HepG2 (cell line): ENCODE results near the gene RBP2. TPM values are rescaled to one million over a fixed set of nuclear protein-coding genes. Genes with fewer than 3 reads are reported as not detected.

Experiments
- ATAC-seq: fragments of 200-7000 bp; cut with Tn5 transposase; 3 replicates; pipeline ENCODE4 v1.9.1; 2020; ENCODE audit warnings: mild to moderate bottlenecking, moderate library complexity
- BruUV-seq: library from RNA; stranded (reverse); fragments of 400-500 nt; replicated peaks from 2 replicates; lab custom pipeline; 2021; lab: Mats Ljungman, UMichigan
- CTCF ChIA-PET: fragments of 300-600 bp; formaldehyde crosslinking; extraction: SDS; loops from one replicate; lab custom pipeline; 2021; ENCODE audit warnings: low total read pairs, inconsistent platforms, low intra/inter-chr PET ratio; lab: Yijun Ruan, JAX
- POLR2A ChIA-PET: fragments of 350-600 bp; sonication (Branson Sonifier 250); formaldehyde crosslinking; loops from one replicate; lab custom pipeline; 2020; ENCODE audit warnings: antibody characterized with exemption, inconsistent platforms; lab: Yijun Ruan, JAX
- DNase-seq: peaks from one replicate; pipeline ENCODE4 v3.0.0-alpha.2; 2015; ENCODE audit warnings: low spot score
- FAIRE-seq: peaks from 3 replicates; lab custom pipeline; 2011; peaks lifted over from hg19 to GRCh38; lab: Jason Lieb, UNC
- H2AFZ ChIP-seq: one replicate; pipeline ENCODE4 v1.6.1; 2011; ENCODE audit warnings: low read length, inconsistent platforms
- H3K27ac ChIP-seq: fragments of 300-600 bp; 3 replicates; pipeline ENCODE4 v1.8.0; 2011; ENCODE audit warnings: mixed run types, mild to moderate bottlenecking, mixed read lengths, low read length, inconsistent platforms; ENCODE audit not compliant: insufficient read depth; ENCODE audit errors: extremely low read length
- H3K27me3 ChIP-seq, 2 experiments: fragments of 200-600 bp in 1 of 2; 2 replicates in 1 of 2; 3 replicates in 1 of 2; pipeline versions ENCODE4 v1.6.0 to v1.8.0; 2011; ENCODE audit warnings: low read length in 2 of 2, mild to moderate bottlenecking in 2 of 2, moderate library complexity in 2 of 2, inconsistent platforms in 1 of 2; ENCODE audit not compliant: insufficient read depth in 2 of 2, control insufficient read depth in 1 of 2
- H3K36me3 ChIP-seq, 2 experiments: fragments of 200-600 bp in 1 of 2; replicated peaks in 1 of 2; 2 replicates in 1 of 2; 3 replicates in 1 of 2; pipeline versions ENCODE4 v1.5.1 to v1.8.0; 2011; ENCODE audit warnings: low read length in 2 of 2, inconsistent platforms in 1 of 2; ENCODE audit not compliant: insufficient read depth in 2 of 2, control insufficient read depth in 1 of 2
- H3K4me1 ChIP-seq: 2 replicates; pipeline ENCODE4 v1.5.1; 2012; ENCODE audit warnings: low read length, inconsistent platforms; ENCODE audit not compliant: insufficient read depth
- H3K4me2 ChIP-seq: 2 replicates; pipeline ENCODE4 v1.6.0; 2011; ENCODE audit warnings: low read depth, low read length, inconsistent platforms
- H3K4me3 ChIP-seq, 3 experiments: fragments of 200-600 bp in 1 of 3; sonication (generic), shearing (Covaris generic) in 1 of 3; replicated peaks in 1 of 3; 2 replicates each; pipeline ENCODE4 v1.5.1; 2011 to 2016; ENCODE audit warnings: low read length in 3 of 3, inconsistent platforms in 2 of 3, low read depth in 2 of 3, mild to moderate bottlenecking in 2 of 3, control low read depth in 1 of 3, mixed read lengths in 1 of 3; ENCODE audit not compliant: insufficient read depth in 1 of 3
- H3K79me2 ChIP-seq: one replicate; pipeline ENCODE4 v1.6.1; 2011; ENCODE audit warnings: low read length, inconsistent platforms; ENCODE audit not compliant: insufficient read depth
- H3K9ac ChIP-seq: 2 replicates; pipeline ENCODE4 v1.6.0; 2011; ENCODE audit warnings: mild to moderate bottlenecking, low read depth, low read length, inconsistent platforms; ENCODE audit not compliant: insufficient read depth
- H3K9me3 ChIP-seq: 2 replicates; pipeline ENCODE4 v1.5.1; 2012; ENCODE audit warnings: mild to moderate bottlenecking, low read length
- H4K20me1 ChIP-seq: 2 replicates; pipeline ENCODE4 v1.6.0; 2011; ENCODE audit warnings: inconsistent platforms, mild to moderate bottlenecking, low read length, moderate library complexity; ENCODE audit not compliant: insufficient read depth
- CHD4 ChIP-seq: fragments of 200-600 bp; sonication (generic); IDR thresholded peaks from 2 replicates; pipeline ENCODE4 v1.7.0; 2017; ENCODE audit warnings: mild to moderate bottlenecking, low read length, borderline replicate concordance
- GABPB1 ChIP-seq: IDR thresholded peaks from 2 replicates; pipeline ENCODE4 v1.6.1; 2016; ENCODE audit warnings: mild to moderate bottlenecking, missing genetic modification reagents, moderate library complexity, missing compliant biosample characterization
- GZF1 ChIP-seq: sonication (generic); formaldehyde crosslinking; IDR thresholded peaks from 2 replicates; pipeline ENCODE4 v1.5.1; 2020; ENCODE audit warnings: mild to moderate bottlenecking, missing genetic modification reagents
- KDM6A ChIP-seq: IDR thresholded peaks from 2 replicates; pipeline ENCODE4 v1.6.1; 2016; ENCODE audit warnings: low read depth
- MED8 ChIP-seq: sonication (generic); formaldehyde crosslinking; IDR thresholded peaks from 2 replicates; pipeline ENCODE4 v1.8.1; 2023; ENCODE audit warnings: mild to moderate bottlenecking, missing genetic modification reagents; ENCODE audit not compliant: insufficient replicate concordance
- NCOR1 ChIP-seq: fragments of 200-600 bp; sonication (generic); IDR thresholded peaks from 2 replicates; pipeline ENCODE4 v1.7.0; 2017; ENCODE audit warnings: antibody characterized with exemption, low read length, borderline replicate concordance
- PHF21A ChIP-seq: sonication (generic); formaldehyde crosslinking; IDR thresholded peaks from 2 replicates; pipeline ENCODE4 v1.5.0; 2020; ENCODE audit warnings: mild to moderate bottlenecking, missing genetic modification reagents
- ZNF121 ChIP-seq: sonication (generic); formaldehyde crosslinking; IDR thresholded peaks from 2 replicates; pipeline ENCODE4 v1.5.0; 2020; ENCODE audit warnings: mild to moderate bottlenecking, missing genetic modification reagents
- ZNF282 ChIP-seq: fragments of 450-650 bp; IDR thresholded peaks from 2 replicates; pipeline ENCODE4 v1.6.1; 2018; ENCODE audit not compliant: partially characterized antibody
- WGBS: methylation state at CpG from one replicate; pipeline ENCODE4 v1.1.6; 2017; ENCODE audit warnings: low lambda C conversion rate; 5-methylcytosine and 5-hydroxymethylcytosine counted together
- in situ Hi-C: cut with HindIII; loops from 2 replicates; pipeline ENCODE4 v1.10.0; 2017; ENCODE audit warnings: low pct_unique_long_range_greater_than_20kb; ENCODE audit not compliant: extremely low pct_ligation_motif_present
- intact Hi-C: fragments of 100-400 bp; cut with micrococcal nuclease; formaldehyde crosslinking; loops from one replicate; pipeline ENCODE4 v1.10.0; 2022; ENCODE audit not compliant: unreplicated experiment
- polyA plus RNA-seq, 8 experiments: library from polyadenylated mRNA; depleted of rRNA in 3 of 8; stranded (reverse) in 7 of 8; unstranded in 1 of 8; fragments of >200 nt; fragmentation: Illumina TruSeq in 4 of 8; extraction: Trizol in 4 of 8; gene quantifications; 2 replicates each; pipeline versions ENCODE4 v1.2.1 to v1.2.3, GENCODE V29; 2011 to 2016; ENCODE audit warnings: low read depth in 4 of 8, missing spikeins in 1 of 8, mixed read lengths in 1 of 8; ENCODE audit not compliant: insufficient read depth in 1 of 8
- total RNA-seq, 5 experiments: library from RNA; depleted of rRNA; stranded (reverse); fragments of >200 nt; fragmentation: Illumina TruSeq; extraction: Trizol; gene quantifications; 2 replicates each; pipeline ENCODE4 v1.2.3, GENCODE V29; 2016; ENCODE audit warnings: low read depth in 1 of 5
- TF ChIP-seq, protein P1 (sequence below): sonication (generic); formaldehyde crosslinking; IDR thresholded peaks from 2 replicates; pipeline ENCODE4 v1.4.0; 2020; ENCODE audit warnings: missing genetic modification reagents
- TF ChIP-seq, protein P2 (sequence below): IDR thresholded peaks from 2 replicates; pipeline ENCODE4 v1.6.1; 2016; ENCODE audit warnings: missing genetic modification reagents, missing compliant biosample characterization
- TF ChIP-seq, protein P3 (sequence below): fragments of 450-650 bp; IDR thresholded peaks from 2 replicates; pipeline ENCODE4 v1.6.1; 2016
- TF ChIP-seq, protein P4 (sequence below): IDR thresholded peaks from 2 replicates; pipeline ENCODE4 v1.6.1; 2012; ENCODE audit warnings: low read depth, low read length, improper control_type of control experiment
- TF ChIP-seq, protein P5 (sequence below): sonication (generic); formaldehyde crosslinking; conservative IDR thresholded peaks from 2 replicates; pipeline ENCODE4 v1.4.0; 2020; ENCODE audit warnings: missing genetic modification reagents
- TF ChIP-seq, protein P6 (sequence below): sonication (generic); formaldehyde crosslinking; IDR thresholded peaks from 2 replicates; pipeline ENCODE4 v1.4.0; 2020; ENCODE audit warnings: low read depth, mild to moderate bottlenecking, missing genetic modification reagents

The RBP2 gene
- total and polyA plus RNA-seq, 2 of the 13 experiments (the other 11 are each of a cell fraction or from before 2014, with no cell fraction given): 0.17 to 2.5 TPM

DNA sequence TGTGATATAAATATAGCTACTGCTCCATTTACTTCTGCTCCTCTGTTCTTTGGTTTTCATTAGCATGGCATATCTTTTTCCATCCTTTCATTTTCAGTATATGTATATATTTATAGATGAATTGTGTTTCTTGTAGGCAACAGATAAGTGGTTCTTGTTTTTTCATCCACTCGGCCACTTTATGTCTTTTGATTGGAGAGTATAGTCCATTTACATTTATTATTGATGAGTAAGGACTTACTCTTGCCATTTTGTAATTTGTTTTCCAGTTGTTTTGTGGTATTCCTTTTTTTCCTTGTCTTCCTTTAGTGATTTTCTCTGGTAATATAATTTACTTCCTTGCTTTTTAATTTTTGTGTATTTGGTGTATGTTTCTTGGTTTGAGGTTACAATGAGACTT is 60.0 kb downstream of the RBP2 start:
- Histone ChIP-seq H3K9me3 (no peaks in the 10 kb centered on the region; the same call in 1 of the 2 replicates), H4K20me1 (no peaks in the 10 kb centered on the region), H3K4me1 (peaks cover 10% of the 10 kb centered on the region), H2AFZ (no peak overlapping the region), H3K27me3 (no peaks in the 10 kb centered on the region), H3K79me2 (no peaks in the 10 kb centered on the region), H3K27ac (no peak overlapping the region), H3K4me3 (no peak overlapping the region), H3K9ac (no peak overlapping the region), H3K36me3 (no peaks in the 10 kb centered on the region), H3K4me2 (no peak overlapping the region)
- BruUV-seq: no TSS peak
- CTCF ChIA-PET: no interaction called here
- POLR2A ChIA-PET: no interaction called here
- ATAC-seq: no peak
- in situ Hi-C loops: no loop called here
- 42% methylated on average over 1 of the region's 1 CpG for WGBS
- no peak for DNase-seq
- intact Hi-C loops: no loop called here
- no peak for FAIRE-seq
- TF ChIP-seq CHD4 (no peak), ZNF121 (no peak), KDM6A (no peak), GABPB1 (no peak), PHF21A (CRISPR knock-in tag) (no peak), NCOR1 (no peak), ZNF282 (no peak), GZF1 (CRISPR knock-in tag) (no peak), MED8 (CRISPR knock-in tag) (no peak)
- TF ChIP-seq, protein P1, sequence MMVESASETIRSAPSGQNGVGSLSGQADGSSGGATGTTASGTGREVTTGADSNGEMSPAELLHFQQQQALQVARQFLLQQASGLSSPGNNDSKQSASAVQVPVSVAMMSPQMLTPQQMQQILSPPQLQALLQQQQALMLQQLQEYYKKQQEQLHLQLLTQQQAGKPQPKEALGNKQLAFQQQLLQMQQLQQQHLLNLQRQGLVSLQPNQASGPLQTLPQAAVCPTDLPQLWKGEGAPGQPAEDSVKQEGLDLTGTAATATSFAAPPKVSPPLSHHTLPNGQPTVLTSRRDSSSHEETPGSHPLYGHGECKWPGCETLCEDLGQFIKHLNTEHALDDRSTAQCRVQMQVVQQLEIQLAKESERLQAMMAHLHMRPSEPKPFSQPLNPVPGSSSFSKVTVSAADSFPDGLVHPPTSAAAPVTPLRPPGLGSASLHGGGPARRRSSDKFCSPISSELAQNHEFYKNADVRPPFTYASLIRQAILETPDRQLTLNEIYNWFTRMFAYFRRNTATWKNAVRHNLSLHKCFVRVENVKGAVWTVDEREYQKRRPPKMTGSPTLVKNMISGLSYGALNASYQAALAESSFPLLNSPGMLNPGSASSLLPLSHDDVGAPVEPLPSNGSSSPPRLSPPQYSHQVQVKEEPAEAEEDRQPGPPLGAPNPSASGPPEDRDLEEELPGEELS (CRISPR knock-in tag): no peak
- TF ChIP-seq, protein P2, sequence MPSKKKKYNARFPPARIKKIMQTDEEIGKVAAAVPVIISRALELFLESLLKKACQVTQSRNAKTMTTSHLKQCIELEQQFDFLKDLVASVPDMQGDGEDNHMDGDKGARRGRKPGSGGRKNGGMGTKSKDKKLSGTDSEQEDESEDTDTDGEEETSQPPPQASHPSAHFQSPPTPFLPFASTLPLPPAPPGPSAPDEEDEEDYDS (CRISPR knock-in tag): no peak
- TF ChIP-seq, protein P3, sequence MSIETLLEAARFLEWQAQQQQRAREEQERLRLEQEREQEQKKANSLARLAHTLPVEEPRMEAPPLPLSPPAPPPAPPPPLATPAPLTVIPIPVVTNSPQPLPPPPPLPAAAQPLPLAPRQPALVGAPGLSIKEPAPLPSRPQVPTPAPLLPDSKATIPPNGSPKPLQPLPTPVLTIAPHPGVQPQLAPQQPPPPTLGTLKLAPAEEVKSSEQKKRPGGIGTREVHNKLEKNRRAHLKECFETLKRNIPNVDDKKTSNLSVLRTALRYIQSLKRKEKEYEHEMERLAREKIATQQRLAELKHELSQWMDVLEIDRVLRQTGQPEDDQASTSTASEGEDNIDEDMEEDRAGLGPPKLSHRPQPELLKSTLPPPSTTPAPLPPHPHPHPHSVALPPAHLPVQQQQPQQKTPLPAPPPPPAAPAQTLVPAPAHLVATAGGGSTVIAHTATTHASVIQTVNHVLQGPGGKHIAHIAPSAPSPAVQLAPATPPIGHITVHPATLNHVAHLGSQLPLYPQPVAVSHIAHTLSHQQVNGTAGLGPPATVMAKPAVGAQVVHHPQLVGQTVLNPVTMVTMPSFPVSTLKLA: no peak
- TF ChIP-seq, protein P4, sequence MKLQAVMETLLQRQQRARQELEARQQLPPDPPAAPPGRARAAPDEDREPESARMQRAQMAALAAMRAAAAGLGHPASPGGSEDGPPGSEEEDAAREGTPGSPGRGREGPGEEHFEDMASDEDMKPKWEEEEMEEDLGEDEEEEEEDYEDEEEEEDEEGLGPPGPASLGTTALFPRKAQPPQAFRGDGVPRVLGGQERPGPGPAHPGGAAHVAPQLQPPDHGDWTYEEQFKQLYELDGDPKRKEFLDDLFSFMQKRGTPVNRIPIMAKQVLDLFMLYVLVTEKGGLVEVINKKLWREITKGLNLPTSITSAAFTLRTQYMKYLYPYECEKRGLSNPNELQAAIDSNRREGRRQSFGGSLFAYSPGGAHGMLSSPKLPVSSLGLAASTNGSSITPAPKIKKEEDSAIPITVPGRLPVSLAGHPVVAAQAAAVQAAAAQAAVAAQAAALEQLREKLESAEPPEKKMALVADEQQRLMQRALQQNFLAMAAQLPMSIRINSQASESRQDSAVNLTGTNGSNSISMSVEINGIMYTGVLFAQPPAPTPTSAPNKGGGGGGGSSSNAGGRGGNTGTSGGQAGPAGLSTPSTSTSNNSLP: no peak
- TF ChIP-seq, protein P5, sequence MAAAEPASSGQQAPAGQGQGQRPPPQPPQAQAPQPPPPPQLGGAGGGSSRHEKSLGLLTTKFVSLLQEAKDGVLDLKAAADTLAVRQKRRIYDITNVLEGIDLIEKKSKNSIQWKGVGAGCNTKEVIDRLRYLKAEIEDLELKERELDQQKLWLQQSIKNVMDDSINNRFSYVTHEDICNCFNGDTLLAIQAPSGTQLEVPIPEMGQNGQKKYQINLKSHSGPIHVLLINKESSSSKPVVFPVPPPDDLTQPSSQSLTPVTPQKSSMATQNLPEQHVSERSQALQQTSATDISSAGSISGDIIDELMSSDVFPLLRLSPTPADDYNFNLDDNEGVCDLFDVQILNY (CRISPR knock-in tag): no peak
- TF ChIP-seq, protein P6, sequence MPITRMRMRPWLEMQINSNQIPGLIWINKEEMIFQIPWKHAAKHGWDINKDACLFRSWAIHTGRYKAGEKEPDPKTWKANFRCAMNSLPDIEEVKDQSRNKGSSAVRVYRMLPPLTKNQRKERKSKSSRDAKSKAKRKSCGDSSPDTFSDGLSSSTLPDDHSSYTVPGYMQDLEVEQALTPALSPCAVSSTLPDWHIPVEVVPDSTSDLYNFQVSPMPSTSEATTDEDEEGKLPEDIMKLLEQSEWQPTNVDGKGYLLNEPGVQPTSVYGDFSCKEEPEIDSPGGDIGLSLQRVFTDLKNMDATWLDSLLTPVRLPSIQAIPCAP (CRISPR knock-in tag): no peak
